HepG2 (cell line): ENCODE results near the gene PDZD7. TPM values are rescaled to one million over a fixed set of nuclear protein-coding genes. Genes with fewer than 3 reads are reported as not detected.

Experiments
- ATAC-seq: fragments of 200-7000 bp; cut with Tn5 transposase; 3 replicates; pipeline ENCODE4 v1.9.1; 2020; ENCODE audit warnings: mild to moderate bottlenecking, moderate library complexity
- BruUV-seq: library from RNA; stranded (reverse); fragments of 400-500 nt; replicated peaks from 2 replicates; lab custom pipeline; 2021; lab: Mats Ljungman, UMichigan
- CTCF ChIA-PET: fragments of 300-600 bp; formaldehyde crosslinking; extraction: SDS; loops from one replicate; lab custom pipeline; 2021; ENCODE audit warnings: low total read pairs, inconsistent platforms, low intra/inter-chr PET ratio; lab: Yijun Ruan, JAX
- POLR2A ChIA-PET: fragments of 350-600 bp; sonication (Branson Sonifier 250); formaldehyde crosslinking; loops from one replicate; lab custom pipeline; 2020; ENCODE audit warnings: antibody characterized with exemption, inconsistent platforms; lab: Yijun Ruan, JAX
- DNase-seq: peaks from one replicate; pipeline ENCODE4 v3.0.0-alpha.2; 2015; ENCODE audit warnings: low spot score
- FAIRE-seq: peaks from 3 replicates; lab custom pipeline; 2011; peaks lifted over from hg19 to GRCh38; lab: Jason Lieb, UNC
- H2AFZ ChIP-seq: one replicate; pipeline ENCODE4 v1.6.1; 2011; ENCODE audit warnings: low read length, inconsistent platforms
- H3K27ac ChIP-seq: fragments of 300-600 bp; 3 replicates; pipeline ENCODE4 v1.8.0; 2011; ENCODE audit warnings: mixed run types, mild to moderate bottlenecking, mixed read lengths, low read length, inconsistent platforms; ENCODE audit not compliant: insufficient read depth; ENCODE audit errors: extremely low read length
- H3K27me3 ChIP-seq, 2 experiments: fragments of 200-600 bp in 1 of 2; 2 replicates in 1 of 2; 3 replicates in 1 of 2; pipeline versions ENCODE4 v1.6.0 to v1.8.0; 2011; ENCODE audit warnings: low read length in 2 of 2, mild to moderate bottlenecking in 2 of 2, moderate library complexity in 2 of 2, inconsistent platforms in 1 of 2; ENCODE audit not compliant: insufficient read depth in 2 of 2, control insufficient read depth in 1 of 2
- H3K36me3 ChIP-seq, 2 experiments: fragments of 200-600 bp in 1 of 2; replicated peaks in 1 of 2; 2 replicates in 1 of 2; 3 replicates in 1 of 2; pipeline versions ENCODE4 v1.5.1 to v1.8.0; 2011; ENCODE audit warnings: low read length in 2 of 2, inconsistent platforms in 1 of 2; ENCODE audit not compliant: insufficient read depth in 2 of 2, control insufficient read depth in 1 of 2
- H3K4me1 ChIP-seq: 2 replicates; pipeline ENCODE4 v1.5.1; 2012; ENCODE audit warnings: low read length, inconsistent platforms; ENCODE audit not compliant: insufficient read depth
- H3K4me2 ChIP-seq: 2 replicates; pipeline ENCODE4 v1.6.0; 2011; ENCODE audit warnings: low read depth, low read length, inconsistent platforms
- H3K4me3 ChIP-seq, 3 experiments: fragments of 200-600 bp in 1 of 3; sonication (generic), shearing (Covaris generic) in 1 of 3; replicated peaks in 1 of 3; 2 replicates each; pipeline ENCODE4 v1.5.1; 2011 to 2016; ENCODE audit warnings: low read length in 3 of 3, inconsistent platforms in 2 of 3, low read depth in 2 of 3, mild to moderate bottlenecking in 2 of 3, control low read depth in 1 of 3, mixed read lengths in 1 of 3; ENCODE audit not compliant: insufficient read depth in 1 of 3
- H3K79me2 ChIP-seq: one replicate; pipeline ENCODE4 v1.6.1; 2011; ENCODE audit warnings: low read length, inconsistent platforms; ENCODE audit not compliant: insufficient read depth
- H3K9ac ChIP-seq: 2 replicates; pipeline ENCODE4 v1.6.0; 2011; ENCODE audit warnings: mild to moderate bottlenecking, low read depth, low read length, inconsistent platforms; ENCODE audit not compliant: insufficient read depth
- H3K9me3 ChIP-seq: 2 replicates; pipeline ENCODE4 v1.5.1; 2012; ENCODE audit warnings: mild to moderate bottlenecking, low read length
- H4K20me1 ChIP-seq: 2 replicates; pipeline ENCODE4 v1.6.0; 2011; ENCODE audit warnings: inconsistent platforms, mild to moderate bottlenecking, low read length, moderate library complexity; ENCODE audit not compliant: insufficient read depth
- EHMT2 ChIP-seq: fragments of 200-600 bp; sonication (generic); IDR thresholded peaks from 2 replicates; pipeline ENCODE4 v1.7.0; 2017; ENCODE audit warnings: antibody characterized with exemption, low read depth, low read length, borderline replicate concordance
- ESRRA ChIP-seq: sonication (generic); formaldehyde crosslinking; IDR thresholded peaks from 2 replicates; pipeline ENCODE4 v1.5.1; 2020; ENCODE audit warnings: mild to moderate bottlenecking, low read depth, missing genetic modification reagents
- MED1 ChIP-seq: sonication (generic); formaldehyde crosslinking; IDR thresholded peaks from 2 replicates; pipeline ENCODE4 v1.4.0; 2020; ENCODE audit warnings: missing genetic modification reagents
- NCOA1 ChIP-seq: sonication (generic); formaldehyde crosslinking; IDR thresholded peaks from 2 replicates; pipeline ENCODE4 v1.9.0; 2021; ENCODE audit warnings: missing genetic modification reagents
- NRL ChIP-seq: sonication (generic); formaldehyde crosslinking; IDR thresholded peaks from 2 replicates; pipeline ENCODE4 v1.5.0; 2020; ENCODE audit warnings: missing genetic modification reagents, mild to moderate bottlenecking, moderate library complexity, borderline replicate concordance
- REL ChIP-seq: sonication (generic); formaldehyde crosslinking; conservative IDR thresholded peaks from 2 replicates; pipeline ENCODE4 v1.8.0; 2022; ENCODE audit warnings: mild to moderate bottlenecking, missing genetic modification reagents, moderate library complexity
- SRY ChIP-seq: sonication (generic); formaldehyde crosslinking; IDR thresholded peaks from 2 replicates; pipeline ENCODE4 v1.8.0; 2022; ENCODE audit warnings: mild to moderate bottlenecking, missing genetic modification reagents
- U2AF2 ChIP-seq: fragments of 200-400 bp; formaldehyde crosslinking; IDR thresholded peaks from 2 replicates; pipeline ENCODE4 v1.6.1; 2017; ENCODE audit warnings: low read depth, mild to moderate bottlenecking, low read length
- ZC3H4 ChIP-seq: sonication (generic); formaldehyde crosslinking; IDR thresholded peaks from 2 replicates; pipeline ENCODE4 v1.4.0; 2020; ENCODE audit warnings: missing genetic modification reagents, borderline replicate concordance
- ZMYM4 ChIP-seq: sonication (generic); formaldehyde crosslinking; IDR thresholded peaks from 2 replicates; pipeline ENCODE4 v1.8.1; 2023; ENCODE audit warnings: mild to moderate bottlenecking, missing genetic modification reagents
- ZNF225 ChIP-seq: sonication (generic); formaldehyde crosslinking; IDR thresholded peaks from 2 replicates; pipeline ENCODE4 v1.4.0; 2020; ENCODE audit warnings: mild to moderate bottlenecking, missing genetic modification reagents
- ZNF530 ChIP-seq: sonication (generic); formaldehyde crosslinking; IDR thresholded peaks from 2 replicates; pipeline ENCODE4 v1.5.0; 2020; ENCODE audit warnings: low read depth, mild to moderate bottlenecking, missing genetic modification reagents
- ZNF788 ChIP-seq: sonication (generic); formaldehyde crosslinking; IDR thresholded peaks from 2 replicates; pipeline ENCODE4 v1.5.0; 2020; ENCODE audit warnings: mild to moderate bottlenecking, missing genetic modification reagents, borderline replicate concordance
- ZNF879 ChIP-seq: sonication (generic); formaldehyde crosslinking; IDR thresholded peaks from 2 replicates; pipeline ENCODE4 v1.8.1; 2023; ENCODE audit warnings: missing genetic modification reagents
- WGBS: methylation state at CpG from one replicate; pipeline ENCODE4 v1.1.6; 2017; ENCODE audit warnings: low lambda C conversion rate; 5-methylcytosine and 5-hydroxymethylcytosine counted together
- in situ Hi-C: cut with HindIII; loops from 2 replicates; pipeline ENCODE4 v1.10.0; 2017; ENCODE audit warnings: low pct_unique_long_range_greater_than_20kb; ENCODE audit not compliant: extremely low pct_ligation_motif_present
- intact Hi-C: fragments of 100-400 bp; cut with micrococcal nuclease; formaldehyde crosslinking; loops from one replicate; pipeline ENCODE4 v1.10.0; 2022; ENCODE audit not compliant: unreplicated experiment
- polyA plus RNA-seq, 8 experiments: library from polyadenylated mRNA; depleted of rRNA in 3 of 8; stranded (reverse) in 7 of 8; unstranded in 1 of 8; fragments of >200 nt; fragmentation: Illumina TruSeq in 4 of 8; extraction: Trizol in 4 of 8; gene quantifications; 2 replicates each; pipeline versions ENCODE4 v1.2.1 to v1.2.3, GENCODE V29; 2011 to 2016; ENCODE audit warnings: low read depth in 4 of 8, missing spikeins in 1 of 8, mixed read lengths in 1 of 8; ENCODE audit not compliant: insufficient read depth in 1 of 8
- total RNA-seq, 5 experiments: library from RNA; depleted of rRNA; stranded (reverse); fragments of >200 nt; fragmentation: Illumina TruSeq; extraction: Trizol; gene quantifications; 2 replicates each; pipeline ENCODE4 v1.2.3, GENCODE V29; 2016; ENCODE audit warnings: low read depth in 1 of 5
- TF ChIP-seq, protein P1 (sequence below): sonication (generic); formaldehyde crosslinking; IDR thresholded peaks from 2 replicates; pipeline ENCODE4 v1.8.1; 2022; ENCODE audit warnings: low read depth, mild to moderate bottlenecking, missing genetic modification reagents

Gene PDZD7
- total and polyA plus RNA-seq, 2 of the 13 experiments (the other 11 are each of a cell fraction or from before 2014, with no cell fraction given): 0.58 to 0.73 TPM

- TF ChIP-seq ZNF788 (peak; percentile 44; the same call in 1 of the 2 replicates), U2AF2 (no peak), ZNF225 (CRISPR knock-in tag) (no peak; the same call in 1 of the 2 replicates), ZC3H4 (CRISPR knock-in tag) (no peak), NRL (CRISPR knock-in tag) (0 out of 2 replicates have a peak, but pooled peaks have one; percentile 14), SRY (CRISPR knock-in tag) (peak; percentile 41), MED1 (CRISPR knock-in tag) (peak; percentile 57), ZMYM4 (CRISPR knock-in tag) (peak; percentile 53; the same call in 1 of the 2 replicates), REL (CRISPR knock-in tag) (peak; percentile 78; the same call in 1 of the 2 replicates), NCOA1 (CRISPR knock-in tag) (peak; percentile 1; the same call in 1 of the 2 replicates)
Measured at GRCh38 chr10:100969187-100970075, 61.5 kb downstream of the PDZD7 start, which contains the start of gene SEMA4G (continued).

DNA sequence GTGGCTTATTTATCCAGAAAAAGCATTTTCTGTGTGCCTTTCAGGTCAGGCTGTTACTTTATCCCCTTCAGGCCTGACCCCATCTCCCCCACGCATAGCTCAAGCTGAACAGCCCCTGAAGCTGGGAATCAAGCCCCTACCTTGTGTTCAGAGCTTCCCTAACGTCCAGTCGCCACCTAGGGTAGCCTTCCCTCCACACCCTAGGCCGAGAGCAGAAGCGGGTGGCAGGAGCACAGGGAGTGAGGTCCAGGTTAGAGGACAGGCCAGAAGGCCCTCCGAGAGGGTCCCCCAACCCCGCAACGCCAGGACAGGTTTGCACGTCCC is 62.1 kb downstream of the PDZD7 start:
- BruUV-seq: no TSS peak
- whole genome bisulfite sequencing: 19% methylated on average over 5 of the region's 9 CpGs
- in situ Hi-C loops (no loop called here), intact Hi-C loops (no loop called here)
- Histone ChIP-seq H3K9me3 (no peaks in the 10 kb centered on the region), H3K4me2 (peak overlapping the region; percentile 99), H3K9ac (peak overlapping the region; percentile 71), H3K4me3 (peak overlapping the region; percentile 68 to 96 (median 94); a peak in 5 of 6 replicates), H3K4me1 (peaks cover 88% of the 10 kb centered on the region), H2AFZ (no peak overlapping the region), H3K36me3 (peaks cover 10 to 17% of the 10 kb centered on the region in 2 experiments), H3K27me3 (no peaks in the 10 kb centered on the region; a peak in 1 of 5 replicates), H4K20me1 (no peaks in the 10 kb centered on the region; the same call in 1 of the 2 replicates), H3K79me2 (peaks cover 39% of the 10 kb centered on the region), H3K27ac (peak overlapping the region; percentile 74)
- no peak for FAIRE-seq
- no peak for DNase-seq
- ChIA-PET CTCF (interaction anchor here (0.9 to 1.5 kb wide), 3 partner anchors 17 to 45 kb away, joined by 3 to 8 read pairs (median 5); no protein-coding TSS in a partner anchor), POLR2A (interaction anchor here (0.8 to 12.6 kb wide), 3 partner anchors 23 to 92 kb away, joined by 3 to 277 read pairs (median 9); partner anchors contain the start of genes KAZALD1, LZTS2, MRPL43 and TWNK)
- ATAC-seq: peak; percentile 6
- TF ChIP-seq ESRRA (CRISPR knock-in tag) (0 out of 2 replicates have a peak, but pooled peaks have one; percentile 9), ZNF530 (CRISPR knock-in tag) (no peak), ZNF879 (CRISPR knock-in tag) (no peak), EHMT2 (no peak), ZC3H4 (CRISPR knock-in tag) (peak; percentile 43; the same call in 1 of the 2 replicates)
- TF ChIP-seq, protein P1, sequence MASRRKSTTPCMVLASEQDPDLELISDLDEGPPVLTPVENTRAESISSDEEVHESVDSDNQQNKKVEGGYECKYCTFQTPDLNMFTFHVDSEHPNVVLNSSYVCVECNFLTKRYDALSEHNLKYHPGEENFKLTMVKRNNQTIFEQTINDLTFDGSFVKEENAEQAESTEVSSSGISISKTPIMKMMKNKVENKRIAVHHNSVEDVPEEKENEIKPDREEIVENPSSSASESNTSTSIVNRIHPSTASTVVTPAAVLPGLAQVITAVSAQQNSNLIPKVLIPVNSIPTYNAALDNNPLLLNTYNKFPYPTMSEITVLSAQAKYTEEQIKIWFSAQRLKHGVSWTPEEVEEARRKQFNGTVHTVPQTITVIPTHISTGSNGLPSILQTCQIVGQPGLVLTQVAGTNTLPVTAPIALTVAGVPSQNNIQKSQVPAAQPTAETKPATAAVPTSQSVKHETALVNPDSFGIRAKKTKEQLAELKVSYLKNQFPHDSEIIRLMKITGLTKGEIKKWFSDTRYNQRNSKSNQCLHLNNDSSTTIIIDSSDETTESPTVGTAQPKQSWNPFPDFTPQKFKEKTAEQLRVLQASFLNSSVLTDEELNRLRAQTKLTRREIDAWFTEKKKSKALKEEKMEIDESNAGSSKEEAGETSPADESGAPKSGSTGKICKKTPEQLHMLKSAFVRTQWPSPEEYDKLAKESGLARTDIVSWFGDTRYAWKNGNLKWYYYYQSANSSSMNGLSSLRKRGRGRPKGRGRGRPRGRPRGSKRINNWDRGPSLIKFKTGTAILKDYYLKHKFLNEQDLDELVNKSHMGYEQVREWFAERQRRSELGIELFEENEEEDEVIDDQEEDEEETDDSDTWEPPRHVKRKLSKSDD (CRISPR knock-in tag): 0 out of 2 replicates have a peak, but pooled peaks have one; percentile 1
